ENCODE measurements around the gene IFI35. TPM values are rescaled to one million over a fixed set of nuclear protein-coding genes. Genes with fewer than 3 reads are reported as not detected.
"Not testable (repeated sequence)": the region's sequence is repeated elsewhere in the genome, so short reads cannot be mapped to it uniquely, and the experiment has no call there.

The IFI35 gene
- total RNA-seq, 2 experiments from 2014 or later = 43.9 to 50.5 TPM

DNA sequence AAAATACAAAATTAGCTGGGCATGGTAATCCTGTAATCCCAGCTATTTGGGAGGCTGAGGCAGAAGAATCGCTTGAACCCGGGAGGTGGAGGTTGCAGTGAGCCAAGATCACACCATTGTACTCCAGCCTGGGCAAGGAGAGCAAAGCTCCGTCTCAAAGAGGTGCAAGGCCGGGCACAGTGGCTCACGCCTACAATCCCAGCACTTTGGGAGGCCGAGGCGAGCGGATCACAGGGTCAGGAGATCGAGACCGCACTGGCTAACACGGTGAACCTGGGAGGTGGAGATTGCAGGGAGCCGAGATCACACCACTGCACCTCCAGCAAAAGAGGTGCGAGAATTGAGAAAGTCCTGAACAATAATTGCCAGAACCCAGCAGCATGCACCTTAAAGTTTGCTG, 5.7 kb upstream of the IFI35 start:
- CTCF ChIA-PET; H3K9me3 Mint-ChIP-seq; H3K27me3 Mint-ChIP-seq (ENCODE audit: low read depth); intact Hi-C loops (cut with micrococcal nuclease); DNase-seq: not testable (repeated sequence)
- Mint-ChIP-seq H3K4me3 (peak overlapping the region; percentile 6), H3K36me3 (ENCODE audit: low read depth) (peaks cover 45% of the 10 kb centered on the region), H3K27ac (peak overlapping the region; percentile 73), H3K4me1 (ENCODE audit: low read depth) (peaks cover 34% of the 10 kb centered on the region)

DNA sequence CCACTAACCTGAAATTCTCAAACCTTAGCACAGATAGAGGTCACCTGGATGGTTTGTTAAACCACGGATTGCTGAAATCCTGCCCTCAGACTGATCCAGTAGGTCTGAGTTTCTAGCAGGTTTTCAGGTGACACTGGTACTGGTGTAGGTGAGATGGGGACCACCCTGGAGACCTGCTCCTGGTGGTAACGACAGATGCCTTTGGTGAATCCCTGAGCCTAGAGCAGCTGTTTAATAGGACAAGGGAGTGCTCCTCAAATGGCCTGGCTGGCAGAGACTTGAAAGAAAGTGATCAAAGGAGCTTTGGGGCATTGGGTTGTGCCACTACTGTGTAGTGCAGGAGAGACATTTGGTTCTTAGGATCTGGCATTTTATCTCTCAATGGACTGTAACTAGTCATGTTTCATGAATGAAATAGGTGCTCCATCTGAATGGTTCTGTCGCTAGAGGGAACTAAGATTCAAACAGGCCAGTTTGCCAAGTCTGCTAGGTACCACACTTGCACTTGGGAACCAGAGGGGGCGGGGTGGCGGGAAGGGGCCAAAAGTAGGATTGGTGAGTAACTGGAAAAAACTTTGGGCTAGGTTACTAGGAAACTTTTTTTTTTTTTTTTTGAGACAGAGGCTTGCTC, 2.9 kb upstream of the IFI35 start:
- intact Hi-C loops (cut with micrococcal nuclease) = no loop called here
- H3K4me3 Mint-ChIP-seq = no peak overlapping the region
- H3K4me1 Mint-ChIP-seq (ENCODE audit: low read depth) = peaks cover 29% of the 10 kb centered on the region
- no peaks in the 10 kb centered on the region for H3K9me3 Mint-ChIP-seq
- no peak overlapping the region for H3K27ac Mint-ChIP-seq
- no peak for DNase-seq
- peaks cover 48% of the 10 kb centered on the region for H3K36me3 Mint-ChIP-seq (ENCODE audit: low read depth)
- CTCF ChIA-PET = interaction anchor here (0.7 kb wide), 1 partner anchor 64 kb away, joined by 3 read pairs; no protein-coding TSS in a partner anchor
- H3K27me3 Mint-ChIP-seq (ENCODE audit: low read depth) = no peaks in the 10 kb centered on the region

DNA sequence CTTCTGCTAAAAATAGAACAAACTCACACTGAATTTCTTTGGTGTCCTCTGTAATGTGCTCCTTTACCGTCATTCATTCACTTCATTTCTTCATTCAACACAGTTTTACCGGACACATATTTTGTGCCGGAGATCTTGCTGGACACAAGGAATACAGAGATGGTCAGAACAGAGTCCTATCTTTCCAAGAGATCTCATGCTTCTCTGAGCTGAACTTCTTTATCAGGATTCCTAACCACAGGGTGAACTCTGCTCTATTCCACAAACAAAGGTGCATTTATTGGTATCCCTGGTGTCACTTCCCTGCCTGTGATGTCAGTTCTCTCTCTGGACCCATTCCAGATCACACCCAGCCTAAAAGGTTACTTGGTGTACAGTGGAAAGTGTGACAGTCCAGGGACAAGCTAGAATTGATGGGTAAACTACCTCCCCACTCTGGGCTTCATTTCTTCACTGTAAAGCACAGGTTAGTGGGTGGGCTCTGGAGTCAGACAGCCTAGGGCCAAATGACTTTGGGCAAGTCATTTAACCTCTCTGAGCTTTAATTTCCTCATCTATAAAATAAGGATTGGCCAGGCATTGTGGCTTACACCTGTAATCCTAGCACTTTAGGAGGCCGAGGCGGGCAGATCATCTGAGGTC, 4.2 kb downstream of the IFI35 start:
- CTCF ChIA-PET = interaction anchor here (1.9 kb wide), 1 partner anchor 13 kb away, joined by 4 read pairs; the partner anchor contains the start of gene RPL27

GRCh38 chr17:43011728-43012472, 5.3 kb downstream of the IFI35 start:
- intact Hi-C loops (cut with micrococcal nuclease) = no loop called here
- Mint-ChIP-seq H3K9me3 (no peaks in the 10 kb centered on the region), H3K27ac (no peak overlapping the region), H3K27me3 (ENCODE audit: low read depth) (no peaks in the 10 kb centered on the region), H3K4me3 (no peak overlapping the region), H3K4me1 (ENCODE audit: low read depth) (peaks cover 10% of the 10 kb centered on the region), H3K36me3 (ENCODE audit: low read depth) (peaks cover 11% of the 10 kb centered on the region)
- CTCF ChIA-PET = interaction anchor here (0.6 to 2.1 kb wide), 3 partner anchors 12 to 92 kb away, joined by 4 to 7 read pairs (median 5); partner anchors contain the start of gene RPL27
- no peak for DNase-seq

More for the DNA sequence above, 4.2 kb downstream of the IFI35 start:
- H3K9me3 Mint-ChIP-seq = no peaks in the 10 kb centered on the region
- DNase-seq = no peak
- no peak overlapping the region for H3K27ac Mint-ChIP-seq
- H3K36me3 Mint-ChIP-seq (ENCODE audit: low read depth) = peaks cover 17% of the 10 kb centered on the region
- peaks cover 14% of the 10 kb centered on the region for H3K4me1 Mint-ChIP-seq (ENCODE audit: low read depth)
- H3K27me3 Mint-ChIP-seq (ENCODE audit: low read depth) = no peaks in the 10 kb centered on the region
- H3K4me3 Mint-ChIP-seq = no peak overlapping the region
- intact Hi-C loops (cut with micrococcal nuclease) = no loop called here

DNA sequence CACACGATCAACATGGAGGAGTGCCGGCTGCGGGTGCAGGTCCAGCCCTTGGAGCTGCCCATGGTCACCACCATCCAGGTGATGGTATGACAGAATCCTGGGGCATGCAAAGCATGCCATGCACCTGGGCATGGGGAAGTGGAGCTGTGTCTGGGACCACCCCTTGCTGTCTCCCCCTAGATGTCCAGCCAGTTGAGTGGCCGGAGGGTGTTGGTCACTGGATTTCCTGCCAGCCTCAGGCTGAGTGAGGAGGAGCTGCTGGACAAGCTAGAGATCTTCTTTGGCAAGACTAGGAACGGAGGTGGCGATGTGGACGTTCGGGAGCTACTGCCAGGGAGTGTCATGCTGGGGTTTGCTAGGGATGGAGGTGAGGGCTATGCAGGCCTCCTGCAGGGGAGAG, 6.7 kb downstream of the IFI35 start:
- Mint-ChIP-seq H3K27me3 (ENCODE audit: low read depth) (no peaks in the 10 kb centered on the region), H3K27ac (no peak overlapping the region), H3K4me1 (ENCODE audit: low read depth) (peaks cover 9% of the 10 kb centered on the region), H3K9me3 (no peaks in the 10 kb centered on the region), H3K36me3 (ENCODE audit: low read depth) (peaks cover 8% of the 10 kb centered on the region), H3K4me3 (no peak overlapping the region)
- DNase-seq = no peak
- CTCF ChIA-PET = interaction anchor here (2.1 kb wide), 1 partner anchor 11 kb away, joined by 7 read pairs; no protein-coding TSS in a partner anchor
- intact Hi-C loops (cut with micrococcal nuclease) = no loop called here

DNA sequence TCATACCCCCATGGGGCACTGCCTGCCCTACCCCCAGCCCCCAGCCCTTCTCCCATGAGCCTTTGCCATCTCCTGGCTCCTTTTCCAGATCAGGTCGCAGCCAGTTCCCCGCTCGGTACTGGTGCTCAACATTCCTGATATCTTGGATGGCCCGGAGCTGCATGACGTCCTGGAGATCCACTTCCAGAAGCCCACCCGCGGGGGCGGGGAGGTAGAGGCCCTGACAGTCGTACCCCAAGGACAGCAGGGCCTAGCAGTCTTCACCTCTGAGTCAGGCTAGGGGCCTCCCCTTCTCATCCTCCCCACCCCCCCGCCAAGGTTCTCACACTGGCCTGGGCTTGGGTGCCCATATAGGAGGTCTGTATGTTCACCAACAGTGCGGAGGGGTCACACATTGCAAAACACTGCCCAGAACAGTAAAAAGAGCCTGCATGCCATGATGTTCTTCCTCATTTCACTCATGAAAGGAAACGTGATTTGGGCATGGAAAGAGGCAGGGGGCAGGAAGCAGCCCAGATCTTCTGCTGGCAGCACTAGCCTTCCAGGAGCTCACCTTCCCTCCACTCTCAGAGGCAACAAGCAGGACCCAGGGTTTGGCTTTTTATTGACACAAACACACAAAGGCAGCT, 7.5 kb downstream of the IFI35 start:
- intact Hi-C loops (cut with micrococcal nuclease) = no loop called here
- Mint-ChIP-seq H3K4me1 (ENCODE audit: low read depth) (peaks cover 15% of the 10 kb centered on the region), H3K9me3 (no peaks in the 10 kb centered on the region), H3K4me3 (no peak overlapping the region), H3K27ac (no peak overlapping the region), H3K27me3 (ENCODE audit: low read depth) (no peaks in the 10 kb centered on the region), H3K36me3 (ENCODE audit: low read depth) (peaks cover 8% of the 10 kb centered on the region)
- CTCF ChIA-PET = no interaction called here
- no peak for DNase-seq

DNA sequence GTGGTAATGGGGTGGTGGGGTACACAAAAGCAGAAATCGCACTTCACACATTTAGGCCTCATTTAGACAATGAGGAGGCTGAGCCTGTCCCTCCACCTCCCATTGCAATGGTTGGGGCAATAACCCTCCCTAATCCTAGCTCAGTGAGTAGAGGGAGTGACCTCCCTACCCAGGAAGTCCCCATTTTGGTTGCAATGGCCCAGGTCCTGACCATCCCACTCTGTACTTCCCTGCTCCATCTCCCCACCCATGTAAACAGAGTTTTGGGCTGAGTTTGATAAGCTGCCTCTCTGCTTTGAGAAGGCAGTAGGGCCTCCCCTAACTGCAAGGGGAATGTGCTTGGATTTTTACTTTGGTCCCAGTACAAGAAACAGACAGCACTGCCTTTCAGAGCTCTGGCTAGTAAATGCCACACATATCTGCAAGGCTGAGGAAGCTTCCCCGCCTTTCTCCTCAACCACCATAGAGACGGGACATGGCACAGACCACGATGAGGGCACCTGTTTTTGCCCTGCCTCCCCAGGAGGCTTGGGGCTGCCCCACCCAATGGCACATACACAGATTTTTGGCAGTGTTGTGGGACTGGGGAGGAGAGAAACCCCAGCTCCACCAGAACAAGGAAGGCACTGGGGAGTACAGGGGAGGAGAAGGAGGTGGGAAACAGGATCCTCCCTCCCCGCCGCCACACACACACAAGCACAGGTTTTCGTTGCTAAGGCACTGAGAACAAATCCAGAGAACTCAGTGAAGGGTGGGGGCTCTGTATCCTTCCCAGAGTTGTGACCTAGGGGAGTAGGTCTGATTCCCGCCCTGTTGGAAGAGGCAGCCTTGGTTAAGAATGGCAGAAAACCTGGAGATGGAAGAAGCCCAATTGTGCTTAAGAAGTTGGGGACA, 8.3 kb downstream of the IFI35 start:
- Mint-ChIP-seq H3K27ac (peak overlapping the region; percentile 19), H3K4me1 (ENCODE audit: low read depth) (peaks cover 21% of the 10 kb centered on the region), H3K4me3 (no peak overlapping the region), H3K36me3 (ENCODE audit: low read depth) (peaks cover 8% of the 10 kb centered on the region), H3K27me3 (ENCODE audit: low read depth) (no peaks in the 10 kb centered on the region), H3K9me3 (no peaks in the 10 kb centered on the region)
- intact Hi-C loops (cut with micrococcal nuclease) = no loop called here
- CTCF ChIA-PET = no interaction called here
- no peak for DNase-seq

GRCh38 chr17:43015579-43015978, 9.0 kb downstream of the IFI35 start:
- intact Hi-C loops (cut with micrococcal nuclease) = no loop called here
- H3K9me3 Mint-ChIP-seq = no peaks in the 10 kb centered on the region
- DNase-seq = no peak
- peaks cover 7% of the 10 kb centered on the region for H3K36me3 Mint-ChIP-seq (ENCODE audit: low read depth)
- H3K27me3 Mint-ChIP-seq (ENCODE audit: low read depth) = no peaks in the 10 kb centered on the region
- H3K27ac Mint-ChIP-seq = no peak overlapping the region
- peaks cover 17% of the 10 kb centered on the region for H3K4me1 Mint-ChIP-seq (ENCODE audit: low read depth)
- H3K4me3 Mint-ChIP-seq = no peak overlapping the region
- CTCF ChIA-PET = no interaction called here

GRCh38 chr17:43016216-43016615, 9.6 kb downstream of the IFI35 start:
- intact Hi-C loops (cut with micrococcal nuclease) = no loop called here
- Mint-ChIP-seq H3K4me1 (ENCODE audit: low read depth) (peaks cover 20% of the 10 kb centered on the region), H3K4me3 (no peak overlapping the region), H3K27ac (no peak overlapping the region), H3K27me3 (ENCODE audit: low read depth) (no peaks in the 10 kb centered on the region), H3K9me3 (no peaks in the 10 kb centered on the region), H3K36me3 (ENCODE audit: low read depth) (peaks cover 7% of the 10 kb centered on the region)
- CTCF ChIA-PET = no interaction called here
- DNase-seq = no peak

GRCh38 chr17:43018008-43018853, 11.6 kb downstream of the IFI35 start:
- H3K9me3 Mint-ChIP-seq = no peaks in the 10 kb centered on the region
- H3K27me3 Mint-ChIP-seq (ENCODE audit: low read depth) = no peaks in the 10 kb centered on the region
- H3K27ac Mint-ChIP-seq = no peak overlapping the region
- intact Hi-C loops (cut with micrococcal nuclease) = no loop called here
- no peak for DNase-seq
- H3K36me3 Mint-ChIP-seq (ENCODE audit: low read depth) = peaks cover 4% of the 10 kb centered on the region
- H3K4me1 Mint-ChIP-seq (ENCODE audit: low read depth) = peaks cover 24% of the 10 kb centered on the region
- no peak overlapping the region for H3K4me3 Mint-ChIP-seq
- CTCF ChIA-PET = interaction anchor here (0.6 kb wide), 1 partner anchor 533 kb away, joined by 5 read pairs; no protein-coding TSS in a partner anchor

DNA sequence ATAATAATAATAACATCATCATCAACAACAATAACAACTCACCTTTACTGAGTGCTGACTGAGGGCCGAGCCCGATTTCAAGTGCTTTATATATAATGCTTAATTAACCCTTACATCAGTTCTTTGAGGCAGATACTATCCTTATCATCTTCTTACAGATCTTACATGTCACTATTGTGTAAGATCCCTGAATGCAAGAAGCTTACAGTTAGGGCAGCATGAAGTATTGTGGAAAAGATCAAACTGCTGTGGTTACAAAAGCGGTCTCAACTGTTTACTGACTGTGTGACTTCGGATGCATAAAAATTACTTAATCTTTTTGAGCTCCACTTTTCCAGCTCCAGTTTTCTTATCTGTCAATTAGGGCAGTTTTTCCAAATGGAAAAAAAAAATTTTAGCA, 12.3 kb downstream of the IFI35 start:
- intact Hi-C loops (cut with micrococcal nuclease) = no loop called here
- no peaks in the 10 kb centered on the region for H3K36me3 Mint-ChIP-seq (ENCODE audit: low read depth)
- no peak for DNase-seq
- H3K9me3 Mint-ChIP-seq = no peaks in the 10 kb centered on the region
- CTCF ChIA-PET = no interaction called here
- no peaks in the 10 kb centered on the region for H3K27me3 Mint-ChIP-seq (ENCODE audit: low read depth)
- no peak overlapping the region for H3K4me3 Mint-ChIP-seq
- H3K27ac Mint-ChIP-seq = no peak overlapping the region
- peaks cover 26% of the 10 kb centered on the region for H3K4me1 Mint-ChIP-seq (ENCODE audit: low read depth)

All from activated naive CD4-positive, alpha-beta T cell treated with anti-CD3 and anti-CD28 coated beads for 36 hours (primary cell).